NCI-H2171 (cell line): Measurements from ENCODE around the gene OGA.

Source experiments
- DNase-seq: peaks from one replicate; lab custom pipeline; 2025; lab: John Stamatoyannopoulos, UW

OGA gene

GRCh38 chr10:101759309-101760247, 58.7 kb downstream of the OGA start:
- DNase-seq: no peak

GRCh38 chr10:101758858-101759257, 59.4 kb downstream of the OGA start:
- no peak for DNase-seq

- DNase-seq: no peak
Measured at GRCh38 chr10:101752241-101752640, 66.0 kb downstream of the OGA start.

- no peak for DNase-seq
Measured at GRCh38 chr10:101749047-101750016, 68.9 kb downstream of the OGA start.

DNA sequence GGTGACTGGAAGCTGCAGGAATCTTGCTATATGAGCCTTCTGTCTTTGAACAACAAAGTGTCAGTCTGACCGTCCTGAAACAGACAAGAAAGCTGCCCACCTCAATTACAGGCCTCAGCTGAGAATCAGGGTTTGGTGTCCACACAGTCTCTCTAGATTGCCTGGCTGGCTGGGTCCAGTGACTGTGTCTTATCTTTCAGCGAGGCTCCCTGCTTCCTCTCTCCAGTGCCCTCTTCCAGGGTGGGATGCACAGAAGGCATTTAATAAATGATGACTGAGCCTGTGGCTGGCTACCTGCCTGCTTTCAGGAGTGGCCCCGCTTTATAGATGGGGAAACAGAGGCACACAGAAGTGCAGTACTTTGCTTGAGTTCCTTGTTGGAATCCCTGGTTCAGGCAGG, 69.7 kb downstream of the OGA start:
- DNase-seq: no peak

DNA sequence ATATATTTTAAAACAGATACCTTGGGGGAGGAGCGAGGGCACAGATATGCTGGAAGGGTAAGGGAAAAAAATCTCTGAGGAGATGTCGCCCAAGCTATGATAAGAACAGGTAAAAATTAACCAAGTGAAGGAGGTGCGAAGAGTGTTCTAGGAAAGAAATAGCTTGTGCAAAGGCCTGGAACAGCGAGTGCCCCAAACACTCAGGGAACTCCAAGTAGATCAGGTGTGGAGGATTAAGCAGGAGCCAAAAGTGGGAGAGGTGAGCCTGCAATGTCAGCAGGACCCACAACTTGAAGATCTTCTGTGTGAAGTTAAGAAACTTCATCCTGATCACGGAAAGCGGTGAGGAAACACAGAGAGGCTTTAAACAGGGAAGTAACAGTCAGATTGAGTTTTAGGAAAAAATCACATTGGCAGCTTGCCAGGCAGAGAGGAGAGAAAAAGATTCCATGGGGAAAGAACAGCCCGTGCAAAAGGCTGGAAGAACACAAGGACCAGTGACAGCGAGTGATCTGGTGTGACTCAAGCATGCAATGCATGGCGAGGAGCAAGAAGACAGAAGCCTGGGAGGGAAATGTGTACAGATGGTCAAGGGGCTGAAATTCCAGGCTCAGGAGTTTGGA, 73.1 kb downstream of the OGA start:
- DNase-seq: no peak

DNA sequence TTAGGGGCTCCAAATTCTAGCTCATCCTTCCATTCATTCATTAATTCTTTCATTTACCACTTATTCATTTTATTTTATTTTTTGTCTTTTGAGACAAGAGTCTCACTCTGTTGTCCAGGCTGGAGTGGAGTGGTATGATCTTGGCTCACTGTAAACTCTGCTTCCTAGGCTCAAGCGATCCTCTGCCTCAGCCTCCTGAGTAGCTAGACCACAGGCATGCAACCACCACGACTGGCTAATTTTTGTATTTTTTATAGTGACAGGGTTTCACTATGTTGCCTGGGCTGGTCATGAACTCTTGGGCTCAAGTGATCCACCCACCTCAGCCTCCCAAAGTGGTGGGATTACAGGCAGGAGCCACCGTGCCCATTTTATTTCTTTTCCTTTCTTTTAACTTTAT, 74.0 kb downstream of the OGA start:
- DNase-seq: no peak

GRCh38 chr10:101741938-101742337, 76.3 kb downstream of the OGA start:
- no peak for DNase-seq

DNA sequence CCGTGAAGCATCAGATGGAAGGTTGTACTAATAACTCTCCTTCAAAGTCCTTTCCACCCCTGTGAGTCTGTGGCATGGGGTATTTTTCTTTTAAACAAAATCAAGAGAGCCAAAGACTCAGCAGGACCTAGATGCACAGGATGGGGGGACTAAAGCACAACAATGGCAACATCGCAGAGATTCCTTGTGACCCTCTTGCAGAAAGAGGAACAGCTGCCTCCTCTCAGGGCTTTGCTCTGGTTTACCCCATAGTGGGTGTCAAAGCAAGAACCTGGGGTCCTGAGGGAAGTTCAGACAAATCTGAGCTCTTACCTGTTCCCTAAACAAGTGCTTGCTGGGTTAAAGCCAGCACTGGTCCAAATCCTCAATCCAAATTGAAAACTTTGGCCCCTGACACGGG, 81.6 kb downstream of the OGA start:
- no peak for DNase-seq
